Measurements from ENCODE around the gene LRP5.
A peak's percentile ranks its signal among the peaks of the same experiment; 100 is the strongest.

Gene LRP5

GRCh38 chr11:68309621-68310185 lies 2.7 kb upstream of the LRP5 start:
- DNase-seq: no peak

DNA sequence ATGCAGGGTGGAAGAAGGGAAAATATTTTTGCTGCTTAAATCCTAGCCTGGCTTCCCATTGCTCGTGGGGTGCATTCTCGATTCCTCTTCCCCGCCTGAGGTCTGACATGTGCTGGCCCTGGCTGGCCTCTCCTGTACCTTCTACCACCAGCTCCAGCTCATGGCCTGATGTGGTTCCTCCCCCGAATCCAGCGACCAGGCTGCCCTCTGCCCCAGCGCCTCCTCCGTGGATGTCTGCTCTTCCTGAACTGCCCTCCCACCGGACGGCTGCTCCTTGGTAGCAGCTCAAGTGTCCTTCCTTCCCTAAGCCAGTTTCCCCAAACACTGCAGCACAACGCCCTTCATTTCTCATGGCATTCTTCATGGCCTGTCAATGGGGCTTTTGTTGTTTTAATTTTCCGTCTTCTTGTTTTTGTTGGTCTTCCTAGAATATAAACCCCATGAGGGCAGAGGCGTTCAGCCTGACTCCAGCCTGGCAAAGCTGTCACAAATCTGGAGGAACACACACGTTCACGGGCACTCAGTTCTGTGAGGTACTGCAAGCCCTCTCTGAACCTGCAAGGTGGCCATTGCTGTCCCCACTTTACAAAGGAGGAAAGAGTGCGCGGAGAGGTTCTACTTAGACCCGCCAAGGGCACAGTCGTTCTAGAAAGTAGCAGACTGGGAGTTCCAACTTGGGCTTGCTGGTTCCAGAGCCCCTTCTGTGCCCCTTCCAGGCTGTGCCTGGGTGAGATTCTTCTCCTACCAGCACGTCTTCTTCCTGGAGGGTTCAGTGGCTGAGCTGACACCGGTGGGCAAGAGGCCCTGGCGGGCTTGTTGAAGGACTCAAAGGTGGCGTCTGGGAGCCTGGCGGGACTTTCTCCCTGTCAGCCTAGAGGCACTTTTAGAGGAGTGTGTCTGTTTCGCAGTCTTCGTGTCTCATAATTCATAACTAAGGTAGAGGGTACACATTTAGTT lies 953 bp upstream of the LRP5 start:
- DNase-seq: peak; percentile 36 to 47 (median 46)

- peak in 1 of 3 donors; percentile 68 for DNase-seq
Measured at GRCh38 chr11:68312780-68313573, 586 bp downstream of the LRP5 start.

GRCh38 chr11:68313574-68314202 lies 1.3 kb downstream of the LRP5 start:
- DNase-seq: no peak

- no peak for DNase-seq
Measured at GRCh38 chr11:68314203-68315170, 2.1 kb downstream of the LRP5 start.

GRCh38 chr11:68315171-68315920 lies 3.0 kb downstream of the LRP5 start:
- DNase-seq: no peak

- no peak for DNase-seq
Measured at GRCh38 chr11:68317147-68317785, 4.9 kb downstream of the LRP5 start.

GRCh38 chr11:68321293-68322051 lies 9.1 kb downstream of the LRP5 start:
- no peak for DNase-seq

- DNase-seq: no peak
Measured at GRCh38 chr11:68322052-68322430, 9.7 kb downstream of the LRP5 start.

DNA sequence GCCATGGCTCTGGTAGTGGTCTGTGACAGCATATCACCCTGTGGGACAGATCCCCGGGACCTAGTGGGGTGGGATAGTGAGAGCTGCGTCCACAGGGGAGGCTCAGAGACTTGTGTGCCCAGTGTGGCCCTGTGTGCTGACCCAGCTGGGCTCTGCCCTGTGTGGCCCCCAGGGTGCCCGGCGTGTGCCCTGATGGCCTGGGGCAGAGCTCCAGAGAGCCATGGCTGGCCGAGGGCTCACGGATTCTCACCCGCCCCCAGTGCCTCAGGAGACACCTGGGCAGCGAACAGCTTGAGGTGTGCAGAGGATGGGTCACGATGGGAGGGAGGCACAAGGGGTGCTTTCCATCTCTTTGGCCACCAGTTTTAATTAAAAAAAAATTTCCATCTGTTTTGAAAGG lies 11.8 kb downstream of the LRP5 start:
- DNase-seq: no peak

- DNase-seq: no peak
Measured at GRCh38 chr11:68324695-68325094, 12.3 kb downstream of the LRP5 start.

- no peak for DNase-seq
Measured at GRCh38 chr11:68325183-68325906, 13.0 kb downstream of the LRP5 start.

DNA sequence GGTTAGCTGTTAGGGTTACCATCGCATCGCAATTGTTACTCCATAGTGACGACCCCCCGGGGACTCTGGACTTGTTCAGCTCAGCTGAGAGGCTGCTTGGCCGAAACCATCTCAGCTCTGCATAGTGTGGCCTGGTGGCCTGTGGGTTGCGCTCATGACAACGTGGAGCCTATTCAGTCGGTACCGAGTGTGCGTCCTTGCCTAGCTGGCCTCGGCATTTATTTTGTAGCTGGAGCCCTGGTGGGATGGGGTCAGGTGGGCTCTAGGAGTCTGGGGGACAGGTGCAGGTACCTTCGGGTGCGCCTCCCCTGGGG lies 13.5 kb downstream of the LRP5 start:
- no peak for DNase-seq

DNA sequence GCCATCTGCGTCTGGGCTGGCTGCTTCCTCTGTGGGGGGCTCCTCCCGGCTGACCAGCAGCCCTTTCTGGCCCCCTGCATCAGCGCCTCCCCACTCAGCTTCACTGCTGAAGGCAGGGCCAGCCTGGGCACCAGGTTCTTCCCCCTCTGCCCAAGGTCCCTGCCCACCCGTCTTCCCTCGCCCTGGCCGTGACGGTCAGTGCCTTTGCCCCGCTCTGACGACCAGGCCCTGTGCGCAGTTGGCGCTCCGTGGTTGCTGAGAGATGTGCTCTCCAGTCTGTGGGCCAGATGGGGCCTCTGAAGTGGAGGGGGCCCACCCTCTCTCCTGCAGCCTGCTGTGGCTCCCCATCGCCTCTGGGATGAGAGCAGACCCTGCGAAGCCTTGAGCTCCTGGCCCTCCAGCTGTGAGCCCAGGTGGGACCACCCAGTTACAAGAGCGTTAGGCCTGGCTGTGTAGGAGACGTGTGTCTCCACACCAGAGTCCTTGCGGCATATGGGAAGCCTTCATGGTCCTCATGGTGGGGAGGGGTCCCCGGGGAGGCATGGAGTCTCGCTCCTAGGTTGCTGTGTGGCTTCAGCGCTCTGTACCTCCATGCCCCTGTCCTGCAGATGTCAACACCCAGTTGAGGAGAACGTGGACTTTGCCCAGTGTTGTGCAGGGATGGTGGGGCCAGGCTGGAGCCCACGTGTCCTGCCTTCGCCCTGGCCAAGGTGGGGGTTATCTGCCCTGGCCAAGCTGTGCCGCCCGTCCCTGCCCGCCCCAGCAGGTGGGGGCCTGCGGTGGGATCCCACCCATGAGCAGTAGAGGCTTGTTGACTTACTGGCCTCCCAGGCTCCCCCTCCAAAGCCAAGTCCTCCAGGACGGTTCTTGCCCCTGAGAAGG lies 14.2 kb downstream of the LRP5 start:
- no peak for DNase-seq

DNA sequence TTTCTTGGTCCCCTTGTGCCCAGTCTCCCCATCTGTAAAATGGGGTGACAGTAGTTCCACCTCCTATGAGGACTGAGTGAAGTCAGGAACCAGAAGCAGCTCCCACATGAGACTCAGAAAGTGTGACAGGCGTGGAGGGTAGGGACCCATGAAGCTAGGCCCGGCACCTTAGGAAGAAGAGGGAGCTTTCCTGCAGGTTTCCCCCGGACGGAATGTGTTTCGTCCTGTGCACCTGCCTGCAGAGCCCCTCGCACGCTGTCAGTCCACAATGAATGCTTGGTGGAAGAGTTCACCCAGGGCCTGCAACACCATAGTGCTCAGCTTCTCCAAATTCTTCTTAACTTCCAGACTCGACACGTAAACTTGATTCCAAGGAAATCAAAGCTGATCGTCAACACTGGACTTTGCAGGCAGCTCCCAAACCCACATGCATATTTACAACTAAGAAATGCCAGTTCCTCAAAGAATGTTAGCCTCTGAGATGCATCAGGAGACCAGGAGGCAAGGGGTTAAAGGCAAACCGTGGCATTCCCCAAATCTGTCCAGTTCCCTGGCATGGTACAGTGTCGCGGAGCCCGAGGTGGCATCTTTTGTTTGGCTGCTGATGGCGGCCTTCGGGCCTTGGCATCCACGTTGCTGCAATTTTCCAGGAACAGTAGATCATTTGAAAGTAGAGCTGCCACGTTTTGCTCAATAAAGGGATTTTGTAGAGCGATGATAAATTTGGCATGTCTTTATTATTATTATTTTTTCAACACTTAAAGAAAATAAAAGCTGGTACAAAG lies 15.4 kb downstream of the LRP5 start:
- DNase-seq: no peak

DNA sequence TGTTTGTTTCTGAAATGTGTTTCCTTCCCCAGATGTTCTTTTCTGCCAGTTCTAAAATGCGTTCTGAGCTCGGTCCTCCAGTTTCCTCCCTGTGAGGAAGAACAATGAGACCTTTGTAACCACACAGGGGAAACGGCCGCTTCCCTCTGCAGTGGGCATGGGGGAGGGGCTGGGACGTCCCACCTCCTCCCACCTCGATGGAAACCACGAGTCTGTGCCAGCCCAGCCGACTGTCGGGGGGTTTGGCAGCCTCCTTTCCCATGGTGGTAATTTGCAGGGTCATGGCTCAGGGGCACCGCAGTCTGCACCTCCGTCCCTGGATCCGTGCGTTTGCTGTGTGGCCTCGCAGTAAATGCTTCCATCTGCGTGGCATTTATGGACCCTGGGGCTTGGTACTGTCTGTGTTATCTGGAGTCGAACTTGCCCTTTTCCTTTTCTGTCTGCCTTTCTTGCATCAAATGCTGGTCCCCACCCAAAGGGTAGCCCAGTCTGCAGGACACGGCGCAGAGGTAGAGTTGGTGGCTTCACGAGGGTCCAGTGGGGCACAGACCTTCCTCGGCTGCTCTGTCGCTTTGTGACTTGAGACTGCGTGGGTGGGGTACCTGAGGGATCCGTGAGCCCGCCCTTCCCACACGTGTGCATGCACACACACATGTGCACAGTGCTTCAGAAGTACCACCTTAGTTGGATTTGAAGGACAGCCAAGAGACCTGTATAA lies 16.1 kb downstream of the LRP5 start:
- peak in 2 of 3 donors; percentile 34 to 38 for DNase-seq

GRCh38 chr11:68329536-68329935 lies 17.1 kb downstream of the LRP5 start:
- no peak for DNase-seq
